Breast epithelium (tissue), 4 donors: ENCODE measurements around the gene ADAMTSL4. TPM values are rescaled to one million over a fixed set of nuclear protein-coding genes. Genes with fewer than 3 reads are reported as not detected.

Experiments
- DNase-seq, 2 donors: peaks; one replicate each; pipeline ENCODE4 v3.0.0-alpha.2; 2019; ENCODE audit warnings: low spot score in 2 of 2
- H3K27ac ChIP-seq, 2 donors: fragments of 200-600 bp; sonication (generic) in 1 of 2; one replicate each; pipeline ENCODE4 v1.5.1; 2016 to 2019; ENCODE audit warnings: mild to moderate bottlenecking in 1 of 2
- H3K27me3 ChIP-seq, 2 donors: fragments of 200-600 bp; sonication (generic) in 1 of 2; one replicate each; pipeline versions ENCODE4 v1.5.1 to v1.6.0; 2017 to 2019; ENCODE audit warnings: control low read depth in 1 of 2, mild to moderate bottlenecking in 1 of 2
- H3K36me3 ChIP-seq: fragments of 200-600 bp; one replicate; pipeline ENCODE4 v1.5.1; 2019
- H3K4me1 ChIP-seq, 2 donors: fragments of 200-600 bp; sonication (generic); one replicate each; pipeline ENCODE4 v1.5.1; 2016 to 2019; ENCODE audit warnings: control low read depth in 1 of 2
- H3K4me3 ChIP-seq, 3 donors: fragments of 200-600 bp; sonication (generic); 1 replicate in 2 of 3; 2 replicates in 1 of 3; pipeline ENCODE4 v1.5.1; 2016 to 2019; ENCODE audit warnings: mild to moderate bottlenecking in 3 of 3, moderate library complexity in 2 of 3
- H3K9me3 ChIP-seq, 2 donors: fragments of 200-600 bp; sonication (generic) in 1 of 2; one replicate each; pipeline ENCODE4 v1.5.1; 2016 to 2019; ENCODE audit warnings: control low read depth in 1 of 2
- CTCF ChIP-seq, 3 donors: fragments of 450-650 bp; IDR thresholded peaks; one replicate each; pipeline ENCODE4 v1.5.1; 2016 to 2017; ENCODE audit warnings: antibody characterized with exemption in 3 of 3, mild to moderate bottlenecking in 3 of 3, moderate library complexity in 3 of 3
- POLR2A ChIP-seq: fragments of 450-650 bp; IDR thresholded peaks from one replicate; pipeline ENCODE4 v1.6.1; 2016; ENCODE audit warnings: antibody characterized with exemption, mild to moderate bottlenecking, moderate library complexity
- POLR2AphosphoS5 ChIP-seq, 3 donors: sonication (generic); formaldehyde crosslinking; IDR thresholded peaks; one replicate each; pipeline ENCODE4 v1.6.1; 2017; ENCODE audit warnings: antibody characterized with exemption in 3 of 3
- intact Hi-C: fragments of 100-400 bp; cut with DNase I; formaldehyde crosslinking; loops from one replicate; pipeline ENCODE4 v1.15.1; 2023; ENCODE audit warnings: low total_unique reads
- total RNA-seq, 3 donors: library from RNA; depleted of rRNA; stranded (reverse); fragments of >200 nt; gene quantifications; one replicate each; pipeline ENCODE4 v1.1.0, GENCODE V29; 2016

Gene ADAMTSL4
- total RNA-seq, 3 donors from 2014 or later: 11.3 to 31.8 (median 30.2) TPM

GRCh38 chr1:150567341-150567716, 18.1 kb downstream of the ADAMTSL4 start:
- H3K9me3 ChIP-seq: no peaks in the 10 kb centered on the region
- DNase-seq: peak in 1 of 2 donors; percentile 25
- peaks cover 37 to 73% of the 10 kb centered on the region in 2 donors for H3K4me1 ChIP-seq
- no peaks in the 10 kb centered on the region for H3K36me3 ChIP-seq
- no peaks in the 10 kb centered on the region for H3K27me3 ChIP-seq
- H3K4me3 ChIP-seq: peak overlapping the region; percentile 31 to 63 (median 50)
- peak overlapping the region; percentile 97 to 100 for H3K27ac ChIP-seq
- intact Hi-C loops: no loop called here
- TF ChIP-seq CTCF (IDR thresholded peaks at IDR 0.05): no peak
- TF ChIP-seq POLR2AphosphoS5 (IDR thresholded peaks at IDR 0.05): no peak
- TF ChIP-seq POLR2A: no peak

- DNase-seq: peak; percentile 93 to 99
- TF ChIP-seq POLR2A: no peak
- no peak for TF ChIP-seq CTCF (IDR thresholded peaks at IDR 0.05)
- TF ChIP-seq POLR2AphosphoS5 (IDR thresholded peaks at IDR 0.05): peak; percentile 93 to 98 (median 96)
- Histone ChIP-seq H3K4me3 (peak overlapping the region; percentile 31 to 63 (median 50)), H3K36me3 (no peaks in the 10 kb centered on the region), H3K27me3 (no peaks in the 10 kb centered on the region), H3K27ac (peak overlapping the region; percentile 97 to 100), H3K4me1 (peaks cover 31 to 67% of the 10 kb centered on the region in 2 donors), H3K9me3 (no peaks in the 10 kb centered on the region)
- intact Hi-C loops: no loop called here
Observed at GRCh38 chr1:150567717-150568593, 18.7 kb downstream of the ADAMTSL4 start.

- Histone ChIP-seq H3K36me3 (no peaks in the 10 kb centered on the region), H3K9me3 (no peaks in the 10 kb centered on the region), H3K4me3 (peak overlapping the region in 2 of 3 donors; percentile 50 to 63), H3K27ac (peak overlapping the region; percentile 97 to 100), H3K27me3 (no peaks in the 10 kb centered on the region), H3K4me1 (peaks cover 30 to 67% of the 10 kb centered on the region in 2 donors)
- intact Hi-C loops: no loop called here
- TF ChIP-seq POLR2AphosphoS5 (IDR thresholded peaks at IDR 0.05) (no peak), POLR2A (no peak), CTCF (IDR thresholded peaks at IDR 0.05) (no peak)
- no peak for DNase-seq
Observed at GRCh38 chr1:150568594-150568966, 19.4 kb downstream of the ADAMTSL4 start.

GRCh38 chr1:150572918-150573647, 23.9 kb downstream of the ADAMTSL4 start:
- H3K4me1 ChIP-seq: peaks cover 4 to 35% of the 10 kb centered on the region in 2 donors
- H3K36me3 ChIP-seq: no peaks in the 10 kb centered on the region
- H3K27ac ChIP-seq: peak overlapping the region; percentile 53 to 100
- DNase-seq: no peak
- no peaks in the 10 kb centered on the region for H3K9me3 ChIP-seq
- peak overlapping the region; percentile 23 to 99 (median 96) for H3K4me3 ChIP-seq
- peak; percentile 9 for TF ChIP-seq POLR2A
- TF ChIP-seq POLR2AphosphoS5 (IDR thresholded peaks at IDR 0.05): peak in 2 of 3 donors; percentile 6 to 75
- no peak for TF ChIP-seq CTCF (IDR thresholded peaks at IDR 0.05)
- intact Hi-C loops: no loop called here
- no peaks in the 10 kb centered on the region for H3K27me3 ChIP-seq
